OCI-LY7 (cell line): ENCODE data around the gene SPRR2D. TPM values are rescaled to one million over a fixed set of nuclear protein-coding genes. Genes with fewer than 3 reads are reported as not detected.
"Not testable (repeated sequence)": the region's sequence is repeated elsewhere in the genome, so short reads cannot be mapped to it uniquely, and the experiment has no call there.

ENCODE experiments used
- BruUV-seq: library from RNA; stranded (reverse); fragments of 400-500 nt; replicated peaks from 2 replicates; lab custom pipeline; 2021; lab: Mats Ljungman, UMichigan
- CTCF ChIA-PET: fragments of 300-600 bp; sonication (Branson Sonifier 250); formaldehyde crosslinking; loops from one replicate; lab custom pipeline; 2022; ENCODE audit warnings: antibody characterized with exemption; ENCODE audit not compliant: unreplicated experiment; lab: Charles Lee
- POLR2A ChIA-PET: fragments of 300-600 bp; sonication (Branson Sonifier 250); formaldehyde crosslinking; loops from one replicate; lab custom pipeline; 2022; ENCODE audit warnings: antibody characterized with exemption; lab: Charles Lee
- DNase-seq: peaks from one replicate; pipeline ENCODE4 v3.0.0-alpha.2; 2015; ENCODE audit warnings: low spot score
- H2AFZ ChIP-seq: fragments of 200-600 bp; sonication (generic), shearing (Covaris generic); 2 replicates; pipeline ENCODE4 v1.6.1; 2014; ENCODE audit warnings: mild to moderate bottlenecking, antibody characterized with exemption, low read length, moderate library complexity
- H3K27ac ChIP-seq: fragments of 200-600 bp; sonication (generic); 2 replicates; pipeline ENCODE4 v1.5.1; 2014; ENCODE audit warnings: mixed run types, low read depth, mild to moderate bottlenecking, moderate library complexity, low read length, inconsistent platforms; ENCODE audit not compliant: poor library complexity, severe bottlenecking
- H3K36me3 ChIP-seq: fragments of 200-600 bp; sonication (generic); 2 replicates; pipeline ENCODE4 v1.6.1; 2014; ENCODE audit warnings: mild to moderate bottlenecking, antibody characterized with exemption, low read length, moderate library complexity, mixed read lengths; ENCODE audit not compliant: insufficient read depth
- H3K4me1 ChIP-seq: fragments of 200-600 bp; sonication (generic); 2 replicates; pipeline ENCODE4 v1.5.1; 2014; ENCODE audit warnings: mild to moderate bottlenecking, low read length; ENCODE audit not compliant: insufficient read depth, poor library complexity, severe bottlenecking
- H3K4me2 ChIP-seq: fragments of 200-600 bp; sonication (generic); 2 replicates; pipeline ENCODE4 v1.6.1; 2014; ENCODE audit warnings: mild to moderate bottlenecking, low read length
- H3K4me3 ChIP-seq: fragments of 200-600 bp; sonication (generic); 2 replicates; pipeline ENCODE4 v1.5.1; 2014; ENCODE audit warnings: mild to moderate bottlenecking, low read depth, low read length; ENCODE audit not compliant: poor library complexity, severe bottlenecking
- H3K79me2 ChIP-seq: fragments of 200-600 bp; sonication (generic); 2 replicates; pipeline ENCODE4 v1.6.1; 2016; ENCODE audit warnings: low read depth, mild to moderate bottlenecking, low read length, moderate library complexity, mixed read lengths; ENCODE audit not compliant: insufficient read depth
- H3K9me2 ChIP-seq: fragments of 200-600 bp; sonication (generic); 2 replicates; pipeline ENCODE4 v1.6.1; 2016; ENCODE audit warnings: mild to moderate bottlenecking, low read length, mixed read lengths; ENCODE audit not compliant: insufficient read depth
- H3K9me3 ChIP-seq: fragments of 200-600 bp; sonication (generic); 2 replicates; pipeline ENCODE4 v1.6.1; 2014; ENCODE audit warnings: mild to moderate bottlenecking, mixed run types, low read length, mixed read lengths
- H4K20me1 ChIP-seq: fragments of 200-600 bp; sonication (generic); 2 replicates; pipeline ENCODE4 v1.6.1; 2014; ENCODE audit warnings: mild to moderate bottlenecking, antibody characterized with exemption, low read length, moderate library complexity, mixed read lengths; ENCODE audit not compliant: insufficient read depth
- EZH2phosphoT487 ChIP-seq: fragments of 200-600 bp; sonication (generic); IDR thresholded peaks from 2 replicates; pipeline ENCODE4 v1.6.1; 2018; ENCODE audit warnings: low read depth, borderline replicate concordance, mild to moderate bottlenecking, mixed run types, antibody characterized with exemption, low read length, moderate library complexity, mixed read lengths
- intact Hi-C: fragments of 100-400 bp; cut with micrococcal nuclease; formaldehyde crosslinking; loops from one replicate; pipeline ENCODE4 v1.10.0; 2022; ENCODE audit not compliant: unreplicated experiment
- total RNA-seq, 2 experiments: library from RNA; depleted of rRNA in 1 of 2; stranded (reverse); fragments of >200 nt in 1 of 2; shearing (Covaris generic) in 1 of 2; gene quantifications; 2 replicates each; pipeline ENCODE4 v1.2.3, GENCODE V29; 2014 to 2022
- TF ChIP-seq, protein P1 (sequence below): fragments of 200-600 bp; sonication (generic); conservative IDR thresholded peaks from 2 replicates; pipeline ENCODE4 v1.5.1; 2014; ENCODE audit warnings: mild to moderate bottlenecking, antibody characterized with exemption, low read length, moderate library complexity, mixed read lengths

Gene SPRR2D
- total RNA-seq, 2 experiments from 2014 or later, result not detected

- no peak overlapping the region for H3K27ac ChIP-seq
- ChIA-PET CTCF (no interaction called here), POLR2A (no interaction called here)
- no peaks in the 10 kb centered on the region for H3K79me2 ChIP-seq
- no peak for TF ChIP-seq EZH2phosphoT487
- TF ChIP-seq, protein P1, sequence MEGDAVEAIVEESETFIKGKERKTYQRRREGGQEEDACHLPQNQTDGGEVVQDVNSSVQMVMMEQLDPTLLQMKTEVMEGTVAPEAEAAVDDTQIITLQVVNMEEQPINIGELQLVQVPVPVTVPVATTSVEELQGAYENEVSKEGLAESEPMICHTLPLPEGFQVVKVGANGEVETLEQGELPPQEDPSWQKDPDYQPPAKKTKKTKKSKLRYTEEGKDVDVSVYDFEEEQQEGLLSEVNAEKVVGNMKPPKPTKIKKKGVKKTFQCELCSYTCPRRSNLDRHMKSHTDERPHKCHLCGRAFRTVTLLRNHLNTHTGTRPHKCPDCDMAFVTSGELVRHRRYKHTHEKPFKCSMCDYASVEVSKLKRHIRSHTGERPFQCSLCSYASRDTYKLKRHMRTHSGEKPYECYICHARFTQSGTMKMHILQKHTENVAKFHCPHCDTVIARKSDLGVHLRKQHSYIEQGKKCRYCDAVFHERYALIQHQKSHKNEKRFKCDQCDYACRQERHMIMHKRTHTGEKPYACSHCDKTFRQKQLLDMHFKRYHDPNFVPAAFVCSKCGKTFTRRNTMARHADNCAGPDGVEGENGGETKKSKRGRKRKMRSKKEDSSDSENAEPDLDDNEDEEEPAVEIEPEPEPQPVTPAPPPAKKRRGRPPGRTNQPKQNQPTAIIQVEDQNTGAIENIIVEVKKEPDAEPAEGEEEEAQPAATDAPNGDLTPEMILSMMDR, result no peak
- intact Hi-C loops, result no loop called here
- H2AFZ ChIP-seq, result no peak overlapping the region
- BruUV-seq, result no TSS peak
- peaks cover 5% of the 10 kb centered on the region for H3K4me1 ChIP-seq
- no peaks in the 10 kb centered on the region for H3K9me2 ChIP-seq
- H4K20me1 ChIP-seq, result no peaks in the 10 kb centered on the region
- no peaks in the 10 kb centered on the region for H3K9me3 ChIP-seq
- no peak overlapping the region for H3K4me3 ChIP-seq
- DNase-seq, result no peak
- H3K4me2 ChIP-seq, result no peak overlapping the region
- no peaks in the 10 kb centered on the region for H3K36me3 ChIP-seq
Measured at GRCh38 chr1:153058826-153059784, 18.2 kb upstream of the SPRR2D start.

DNA sequence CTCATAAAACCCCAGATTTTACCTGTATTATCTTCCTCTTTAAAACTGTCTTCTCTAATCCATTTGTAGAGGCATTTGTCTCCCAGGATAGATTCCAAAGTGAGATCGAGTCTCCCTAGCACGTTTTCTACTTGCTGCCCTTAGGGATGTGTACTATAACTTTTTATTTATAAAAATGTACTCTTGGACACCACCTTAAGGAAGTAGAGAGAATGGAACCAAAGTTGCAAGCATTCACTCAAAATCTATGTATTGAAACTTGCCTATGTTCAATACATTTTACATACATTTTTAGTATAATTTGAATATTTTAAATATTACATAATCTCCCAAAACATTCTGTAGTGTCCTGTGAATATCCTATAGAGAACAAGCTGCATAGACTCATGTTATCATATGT lies 17.2 kb upstream of the SPRR2D start:
- Histone ChIP-seq H3K4me1 (peaks cover 5% of the 10 kb centered on the region), H3K79me2 (no peaks in the 10 kb centered on the region), H2AFZ (no peak overlapping the region), H3K36me3 (no peaks in the 10 kb centered on the region), H4K20me1 (no peaks in the 10 kb centered on the region), H3K4me3 (no peak overlapping the region), H3K9me3 (no peaks in the 10 kb centered on the region), H3K4me2 (no peak overlapping the region), H3K9me2 (no peaks in the 10 kb centered on the region), H3K27ac (no peak overlapping the region)
- ChIA-PET POLR2A (no interaction called here), CTCF (no interaction called here)
- intact Hi-C loops, result no loop called here
- TF ChIP-seq, protein P1, result peak; percentile 58
- TF ChIP-seq EZH2phosphoT487, result no peak
- DNase-seq, result no peak
- no TSS peak for BruUV-seq

DNA sequence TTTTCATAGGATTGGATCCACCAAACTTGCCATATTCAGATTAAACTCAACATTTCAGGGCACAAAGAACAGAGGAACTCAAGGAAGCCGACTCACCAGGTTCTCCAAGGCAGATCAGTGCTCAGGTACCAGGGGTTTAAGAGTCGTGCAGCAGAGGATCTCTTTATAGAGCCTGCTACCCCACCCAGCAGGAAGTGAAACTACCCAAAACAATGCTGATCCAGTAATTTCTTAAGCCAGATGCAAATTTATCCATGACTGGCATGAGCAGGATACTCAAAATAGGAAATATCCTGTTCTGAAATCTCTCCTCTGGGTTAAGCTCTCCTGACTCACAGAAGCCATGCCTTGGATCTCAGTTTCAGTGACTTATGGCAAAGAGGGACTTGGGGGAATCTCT lies 16.5 kb upstream of the SPRR2D start, which contains the start of gene SPRR2A:
TSS of gene SPRR2A (minus strand) at position 138 of the 400 bp plus-strand sequence. CDS start 777 bp downstream, outside the sequence.
- Histone ChIP-seq H3K4me3 (no peak within 1 kb of the TSS), H2AFZ (no peak within 1 kb of the TSS), H3K9me3 (no peaks in the 10 kb centered on the region), H3K4me1 (peaks cover 5% of the 10 kb centered on the region), H3K27ac (no peak within 1 kb of the TSS), H3K79me2 (no peaks in the 10 kb centered on the region), H4K20me1 (no peaks in the 10 kb centered on the region), H3K9me2 (no peaks in the 10 kb centered on the region), H3K36me3 (no peaks in the 10 kb centered on the region), H3K4me2 (no peak within 1 kb of the TSS)
- BruUV-seq, result no TSS peak
- TF ChIP-seq EZH2phosphoT487, result no peak
- TF ChIP-seq, protein P1, result no peak
- CTCF ChIA-PET, result no interaction called here
- intact Hi-C loops, result no loop called here
- POLR2A ChIA-PET, result no interaction called here
- DNase-seq, result peak; percentile 1

DNA sequence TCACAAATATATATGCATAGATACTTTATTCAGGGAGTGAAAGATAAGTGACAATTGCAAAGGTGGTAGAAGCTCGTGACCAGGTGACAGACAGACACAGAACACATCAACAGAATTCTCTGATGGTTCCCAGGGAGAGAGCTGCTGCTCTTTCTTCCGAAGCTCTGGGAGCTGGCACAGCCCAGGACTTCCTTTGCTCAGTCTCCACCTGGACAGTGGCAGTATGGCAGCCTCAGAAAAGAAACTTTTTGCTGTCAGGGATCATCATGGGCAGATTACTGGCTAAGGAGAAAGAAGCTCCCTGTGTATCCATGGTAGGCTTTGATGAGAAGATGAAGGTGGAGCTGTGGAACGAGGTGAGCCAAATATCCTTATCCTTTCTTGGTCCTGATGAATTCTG lies 15.2 kb upstream of the SPRR2D start:
- H3K9me3 ChIP-seq, H3K4me2 ChIP-seq, H3K4me1 ChIP-seq, H3K9me2 ChIP-seq, H3K36me3 ChIP-seq, DNase-seq, H2AFZ ChIP-seq, H3K27ac ChIP-seq, CTCF ChIA-PET, H3K4me3 ChIP-seq, H3K79me2 ChIP-seq, intact Hi-C loops, H4K20me1 ChIP-seq, BruUV-seq, POLR2A ChIA-PET: not testable (repeated sequence)
